ENCODE data around the gene NT5DC1.

DNA sequence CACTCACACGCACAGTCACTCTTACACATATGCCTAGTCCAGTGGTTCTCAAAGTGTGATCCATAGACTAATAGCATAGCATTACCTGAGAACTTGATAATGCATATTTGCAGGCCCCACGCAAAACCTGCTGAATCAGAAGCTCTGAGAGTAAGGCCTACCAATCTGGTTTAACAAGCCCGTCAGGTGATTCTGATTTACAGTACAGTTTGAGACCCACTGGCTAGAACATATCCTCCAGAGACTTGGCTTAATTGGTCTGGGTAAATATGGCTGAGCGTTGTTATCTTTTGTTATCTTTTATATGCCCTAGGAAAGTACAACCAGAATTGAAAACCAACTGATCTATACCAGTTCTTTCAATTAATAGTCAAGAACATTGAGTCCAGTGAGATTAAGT is 143.6 kb downstream of the NT5DC1 start:
- TF ChIP-seq, protein P1, sequence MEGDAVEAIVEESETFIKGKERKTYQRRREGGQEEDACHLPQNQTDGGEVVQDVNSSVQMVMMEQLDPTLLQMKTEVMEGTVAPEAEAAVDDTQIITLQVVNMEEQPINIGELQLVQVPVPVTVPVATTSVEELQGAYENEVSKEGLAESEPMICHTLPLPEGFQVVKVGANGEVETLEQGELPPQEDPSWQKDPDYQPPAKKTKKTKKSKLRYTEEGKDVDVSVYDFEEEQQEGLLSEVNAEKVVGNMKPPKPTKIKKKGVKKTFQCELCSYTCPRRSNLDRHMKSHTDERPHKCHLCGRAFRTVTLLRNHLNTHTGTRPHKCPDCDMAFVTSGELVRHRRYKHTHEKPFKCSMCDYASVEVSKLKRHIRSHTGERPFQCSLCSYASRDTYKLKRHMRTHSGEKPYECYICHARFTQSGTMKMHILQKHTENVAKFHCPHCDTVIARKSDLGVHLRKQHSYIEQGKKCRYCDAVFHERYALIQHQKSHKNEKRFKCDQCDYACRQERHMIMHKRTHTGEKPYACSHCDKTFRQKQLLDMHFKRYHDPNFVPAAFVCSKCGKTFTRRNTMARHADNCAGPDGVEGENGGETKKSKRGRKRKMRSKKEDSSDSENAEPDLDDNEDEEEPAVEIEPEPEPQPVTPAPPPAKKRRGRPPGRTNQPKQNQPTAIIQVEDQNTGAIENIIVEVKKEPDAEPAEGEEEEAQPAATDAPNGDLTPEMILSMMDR (IDR thresholded peaks at IDR 0.05; ENCODE audit: poor library complexity, severe bottlenecking): no peak
- TF ChIP-seq POLR2AphosphoS5 (IDR thresholded peaks at IDR 0.05) (no peak), TAF1 (IDR thresholded peaks at IDR 0.05; ENCODE audit: low read depth) (no peak)
